ENCODE data around the gene GAS5. TPM values are rescaled to one million over a fixed set of nuclear protein-coding genes. Genes with fewer than 3 reads are reported as not detected.
A peak's percentile ranks its signal among the peaks of the same experiment; 100 is the strongest.

GAS5 gene
- total RNA-seq: 100 to 1,000 TPM; 676 to 709 TPM
- polyA plus RNA-seq: 100 to 1,000 TPM; 312 to 395 TPM

DNA sequence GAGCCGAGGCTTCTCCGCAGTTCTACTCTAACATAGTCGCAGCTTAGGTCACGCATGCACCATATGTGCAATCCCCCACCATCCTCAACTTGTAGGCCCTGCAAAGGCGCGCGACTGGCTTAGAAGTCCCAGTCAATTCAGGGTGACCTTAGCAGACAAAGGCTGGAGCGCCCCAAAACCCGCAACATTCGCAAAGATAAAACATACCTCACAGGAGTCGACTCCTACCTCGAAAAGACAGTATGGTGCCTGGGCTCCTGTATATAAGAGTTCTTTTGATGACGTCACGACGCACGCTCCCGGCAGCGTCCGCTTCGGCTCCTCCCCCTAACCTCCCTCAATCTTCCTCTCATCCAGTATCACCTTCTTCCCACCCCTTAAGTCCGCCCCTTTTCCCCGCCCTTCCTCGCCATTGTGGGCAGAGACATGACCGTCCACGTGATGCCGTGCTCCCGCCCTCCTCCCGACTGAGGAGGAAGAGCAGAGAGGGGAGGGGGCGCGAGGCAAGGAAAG is at the start of gene GAS5:
Gene GAS5 (minus strand): TSS at position 237 of the 513 bp plus-strand sequence.
- H3K36me3 ChIP-seq (ENCODE audit: insufficient read depth, low read length): peaks cover 40% of the 10 kb centered on the region
- Mint-ChIP-seq H3K9me3 (peaks cover 0 to 8% (median 0%) of the 10 kb centered on the region in 8 donors), H3K4me1 (peaks cover 52 to 92% (median 63%) of the 10 kb centered on the region in 4 donors), H3K27me3 (no peaks in the 10 kb centered on the region), H3K4me3 (peak within 1 kb of the TSS; percentile 95 to 99 (median 96)), H3K36me3 (peaks cover 42 to 65% of the 10 kb centered on the region in 2 donors), H3K27ac (peak within 1 kb of the TSS; percentile 94 to 99 (median 97))
- H3K4me1 ChIP-seq (ENCODE audit: insufficient read depth, low read length): peaks cover 84% of the 10 kb centered on the region
- peak within 1 kb of the TSS; percentile 89 for H3K27ac ChIP-seq (ENCODE audit: low read depth, low read length)
- CTCF ChIA-PET (ENCODE audit: partially characterized antibody): interaction anchor here (1.0 to 2.0 kb wide), 7 partner anchors 11 to 438 kb away, joined by 3 to 5 read pairs (median 3); partner anchors contain the start of gene DARS2
- intact Hi-C loops (cut with micrococcal nuclease): loop anchor here (1.0 to 10.0 kb wide), 12 partner anchors 43 to 1336 kb away; partner anchors contain the start of genes CACYBP, MRPS14, PRDX6 and RABGAP1L
- H3K27me3 ChIP-seq (ENCODE audit: insufficient read depth, low read length): no peaks in the 10 kb centered on the region
- H3K4me3 ChIP-seq (ENCODE audit: low read length in 2 of 2): peak within 1 kb of the TSS; percentile 71 to 79
- POLR2A ChIA-PET (ENCODE audit: partially characterized antibody): interaction anchor here (0.6 to 7.0 kb wide), 29 partner anchors 7 to 1335 kb away, joined by 3 to 81 read pairs (median 4); partner anchors contain the start of genes CACYBP, CENPL, DARS2 and KLHL20
- DNase-seq: peak; percentile 98 to 100 (median 99)
- no peaks in the 10 kb centered on the region for H3K9me3 ChIP-seq (ENCODE audit: control insufficient read depth in 1 of 2, low read length in 2 of 2)

DNA sequence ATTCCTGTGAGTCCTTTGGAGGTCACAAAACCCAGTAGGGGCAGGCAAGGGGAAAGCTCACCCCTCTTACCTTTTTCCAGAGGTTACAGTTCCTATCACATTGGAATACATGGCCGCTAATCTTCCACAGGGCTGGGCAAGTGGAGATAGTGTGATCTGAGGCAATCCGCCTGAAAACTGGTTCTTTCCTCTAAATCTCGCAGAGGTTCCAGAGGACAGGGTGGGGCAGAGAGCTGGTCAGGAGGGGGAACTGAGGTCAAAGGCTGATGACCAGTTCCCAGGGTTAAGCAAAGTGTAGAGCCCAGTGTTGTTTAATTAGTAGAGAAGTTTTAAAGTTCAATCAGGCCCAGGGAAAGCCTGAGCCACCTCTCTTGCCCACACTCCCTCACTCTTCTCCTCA is 49.4 kb upstream of the GAS5 start, which contains the start of gene SERPINC1:
Gene SERPINC1 (minus strand): TSS at position 179 of the 400 bp plus-strand sequence. CDS start 68 bp downstream, at position 111.
- Histone ChIP-seq H3K27me3 (ENCODE audit: insufficient read depth, low read length) (no peaks in the 10 kb centered on the region), H3K27ac (ENCODE audit: low read depth, low read length) (no peak within 1 kb of the TSS), H3K36me3 (ENCODE audit: insufficient read depth, low read length) (no peaks in the 10 kb centered on the region), H3K9me3 (ENCODE audit: control insufficient read depth in 1 of 2, low read length in 2 of 2) (no peaks in the 10 kb centered on the region), H3K4me1 (ENCODE audit: insufficient read depth, low read length) (no peaks in the 10 kb centered on the region), H3K4me3 (ENCODE audit: low read length in 2 of 2) (no peak within 1 kb of the TSS)
- intact Hi-C loops (cut with micrococcal nuclease): no loop called here
- Mint-ChIP-seq H3K36me3 (no peaks in the 10 kb centered on the region), H3K4me3 (no peak within 1 kb of the TSS), H3K27me3 (no peaks in the 10 kb centered on the region), H3K27ac (peak within 1 kb of the TSS in 1 of 7 donors; percentile 67), H3K9me3 (peaks cover 0 to 2% (median 0%) of the 10 kb centered on the region in 8 donors), H3K4me1 (no peaks in the 10 kb centered on the region)
- ChIA-PET CTCF (ENCODE audit: partially characterized antibody) (no interaction called here), POLR2A (ENCODE audit: partially characterized antibody) (no interaction called here)
- DNase-seq: no peak

DNA sequence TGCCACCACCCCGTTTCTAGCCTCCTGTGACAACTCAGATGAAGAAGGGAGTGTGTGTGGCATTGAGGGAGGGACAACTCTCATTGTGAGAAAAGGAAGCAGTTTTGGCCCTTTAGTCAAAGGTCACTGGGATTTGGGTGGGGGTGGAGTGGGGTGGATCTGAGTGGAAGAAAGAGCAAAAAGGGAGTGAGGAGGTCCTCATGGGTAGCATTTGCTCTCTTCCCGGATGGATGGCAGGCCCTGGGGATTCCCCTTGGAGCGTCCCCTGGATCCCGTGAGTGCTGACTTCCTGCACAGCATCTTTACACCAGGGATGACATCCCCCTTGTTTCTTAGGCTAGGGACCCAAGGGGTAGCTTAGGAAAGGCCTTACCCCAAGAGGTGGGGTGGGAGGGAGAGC is 48.9 kb upstream of the GAS5 start:
- no peak overlapping the region for H3K4me3 Mint-ChIP-seq
- H3K9me3 ChIP-seq (ENCODE audit: control insufficient read depth in 1 of 2, low read length in 2 of 2): no peaks in the 10 kb centered on the region
- H3K27ac ChIP-seq (ENCODE audit: low read depth, low read length): no peak overlapping the region
- no peaks in the 10 kb centered on the region for H3K36me3 Mint-ChIP-seq
- H3K4me1 ChIP-seq (ENCODE audit: insufficient read depth, low read length): no peaks in the 10 kb centered on the region
- intact Hi-C loops (cut with micrococcal nuclease): no loop called here
- DNase-seq: no peak
- CTCF ChIA-PET (ENCODE audit: partially characterized antibody): interaction anchor here (0.9 kb wide), 1 partner anchor 9 kb away, joined by 3 read pairs; no protein-coding TSS in a partner anchor
- H3K27ac Mint-ChIP-seq: no peak overlapping the region
- H3K9me3 Mint-ChIP-seq: peaks cover 0 to 2% (median 0%) of the 10 kb centered on the region in 8 donors
- POLR2A ChIA-PET (ENCODE audit: partially characterized antibody): no interaction called here
- no peaks in the 10 kb centered on the region for H3K27me3 ChIP-seq (ENCODE audit: insufficient read depth, low read length)
- no peaks in the 10 kb centered on the region for H3K27me3 Mint-ChIP-seq
- no peaks in the 10 kb centered on the region for H3K36me3 ChIP-seq (ENCODE audit: insufficient read depth, low read length)
- no peak overlapping the region for H3K4me3 ChIP-seq (ENCODE audit: low read length in 2 of 2)
- no peaks in the 10 kb centered on the region for H3K4me1 Mint-ChIP-seq

DNA sequence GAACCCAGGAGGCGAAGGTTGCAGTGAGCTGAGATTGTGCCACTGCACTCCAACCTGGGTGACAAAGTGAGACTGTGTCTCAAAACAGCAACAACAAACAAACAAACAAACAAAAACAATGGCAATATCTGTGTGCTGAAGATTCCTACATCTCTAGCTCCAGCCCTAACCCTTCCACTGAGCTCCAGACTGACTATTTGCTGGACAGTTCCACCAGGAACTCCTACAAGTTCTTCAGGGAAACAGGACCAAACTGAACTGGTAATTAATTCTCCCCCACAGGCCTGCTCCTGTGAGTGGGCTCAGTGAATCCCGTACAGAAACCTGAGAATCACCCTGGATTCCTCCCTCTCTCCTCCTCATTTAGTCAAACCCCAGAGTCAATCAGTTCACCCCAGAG is 47.8 kb upstream of the GAS5 start:
- no peaks in the 10 kb centered on the region for H3K4me1 Mint-ChIP-seq
- no peak overlapping the region for H3K27ac ChIP-seq (ENCODE audit: low read depth, low read length)
- no peaks in the 10 kb centered on the region for H3K27me3 Mint-ChIP-seq
- no peak overlapping the region for H3K4me3 ChIP-seq (ENCODE audit: low read length in 2 of 2)
- ChIA-PET POLR2A (ENCODE audit: partially characterized antibody) (no interaction called here), CTCF (ENCODE audit: partially characterized antibody) (interaction anchor here (0.9 to 1.3 kb wide), 2 partner anchors 10 to 19 kb away, joined by 3 read pairs; no protein-coding TSS in a partner anchor)
- H3K9me3 Mint-ChIP-seq: peaks cover 0 to 2% (median 0%) of the 10 kb centered on the region in 8 donors
- no peak overlapping the region for H3K27ac Mint-ChIP-seq
- H3K36me3 Mint-ChIP-seq: no peaks in the 10 kb centered on the region
- no peaks in the 10 kb centered on the region for H3K27me3 ChIP-seq (ENCODE audit: insufficient read depth, low read length)
- no peaks in the 10 kb centered on the region for H3K36me3 ChIP-seq (ENCODE audit: insufficient read depth, low read length)
- H3K9me3 ChIP-seq (ENCODE audit: control insufficient read depth in 1 of 2, low read length in 2 of 2): no peaks in the 10 kb centered on the region
- intact Hi-C loops (cut with micrococcal nuclease): no loop called here
- no peak for DNase-seq
- H3K4me1 ChIP-seq (ENCODE audit: insufficient read depth, low read length): no peaks in the 10 kb centered on the region
- no peak overlapping the region for H3K4me3 Mint-ChIP-seq

- Mint-ChIP-seq H3K36me3 (peaks cover 0 to 4% of the 10 kb centered on the region in 2 donors), H3K27ac (peak overlapping the region in 1 of 7 donors; percentile 37), H3K9me3 (peaks cover 0 to 2% (median 0%) of the 10 kb centered on the region in 8 donors), H3K4me1 (no peaks in the 10 kb centered on the region), H3K27me3 (no peaks in the 10 kb centered on the region), H3K4me3 (no peak overlapping the region)
- Histone ChIP-seq H3K27ac (ENCODE audit: low read depth, low read length) (no peak overlapping the region), H3K9me3 (ENCODE audit: control insufficient read depth in 1 of 2, low read length in 2 of 2) (no peaks in the 10 kb centered on the region), H3K27me3 (ENCODE audit: insufficient read depth, low read length) (no peaks in the 10 kb centered on the region), H3K36me3 (ENCODE audit: insufficient read depth, low read length) (no peaks in the 10 kb centered on the region), H3K4me3 (ENCODE audit: low read length in 2 of 2) (no peak overlapping the region), H3K4me1 (ENCODE audit: insufficient read depth, low read length) (no peaks in the 10 kb centered on the region)
- DNase-seq: peak in 3 of 5 donors; percentile 6 to 16 (median 10)
- intact Hi-C loops (cut with micrococcal nuclease): no loop called here
- CTCF ChIA-PET (ENCODE audit: partially characterized antibody): interaction anchor here (1.0 kb wide), 1 partner anchor 18 kb away, joined by 3 read pairs; no protein-coding TSS in a partner anchor
- POLR2A ChIA-PET (ENCODE audit: partially characterized antibody): no interaction called here
These were observed 46.6 kb upstream of the GAS5 start for GRCh38 chr1:173914366-173914871.

GRCh38 chr1:173913111-173913510 is 45.3 kb upstream of the GAS5 start:
- CTCF ChIA-PET (ENCODE audit: partially characterized antibody): no interaction called here
- intact Hi-C loops (cut with micrococcal nuclease): no loop called here
- Histone ChIP-seq H3K9me3 (ENCODE audit: control insufficient read depth in 1 of 2, low read length in 2 of 2) (no peaks in the 10 kb centered on the region), H3K36me3 (ENCODE audit: insufficient read depth, low read length) (no peaks in the 10 kb centered on the region), H3K27ac (ENCODE audit: low read depth, low read length) (no peak overlapping the region), H3K4me1 (ENCODE audit: insufficient read depth, low read length) (no peaks in the 10 kb centered on the region), H3K4me3 (ENCODE audit: low read length in 2 of 2) (no peak overlapping the region), H3K27me3 (ENCODE audit: insufficient read depth, low read length) (no peaks in the 10 kb centered on the region)
- POLR2A ChIA-PET (ENCODE audit: partially characterized antibody): no interaction called here
- Mint-ChIP-seq H3K4me1 (no peaks in the 10 kb centered on the region), H3K9me3 (peaks cover 0 to 2% (median 0%) of the 10 kb centered on the region in 8 donors), H3K4me3 (no peak overlapping the region), H3K27ac (no peak overlapping the region), H3K36me3 (peaks cover 0 to 9% of the 10 kb centered on the region in 2 donors), H3K27me3 (no peaks in the 10 kb centered on the region)
- no peak for DNase-seq

GRCh38 chr1:173903827-173904531 is 36.2 kb upstream of the GAS5 start:
- H3K36me3 ChIP-seq (ENCODE audit: insufficient read depth, low read length): no peaks in the 10 kb centered on the region
- no peaks in the 10 kb centered on the region for H3K9me3 ChIP-seq (ENCODE audit: control insufficient read depth in 1 of 2, low read length in 2 of 2)
- no peaks in the 10 kb centered on the region for H3K27me3 ChIP-seq (ENCODE audit: insufficient read depth, low read length)
- H3K4me3 ChIP-seq (ENCODE audit: low read length in 2 of 2): no peak overlapping the region
- ChIA-PET POLR2A (ENCODE audit: partially characterized antibody) (no interaction called here), CTCF (ENCODE audit: partially characterized antibody) (no interaction called here)
- H3K27me3 Mint-ChIP-seq: no peaks in the 10 kb centered on the region
- no peaks in the 10 kb centered on the region for H3K9me3 Mint-ChIP-seq
- no peak overlapping the region for H3K4me3 Mint-ChIP-seq
- intact Hi-C loops (cut with micrococcal nuclease): no loop called here
- DNase-seq: no peak
- no peak overlapping the region for H3K27ac Mint-ChIP-seq
- peaks cover 6 to 17% (median 13%) of the 10 kb centered on the region in 4 donors for H3K4me1 Mint-ChIP-seq
- H3K4me1 ChIP-seq (ENCODE audit: insufficient read depth, low read length): no peaks in the 10 kb centered on the region
- no peak overlapping the region for H3K27ac ChIP-seq (ENCODE audit: low read depth, low read length)
- H3K36me3 Mint-ChIP-seq: peaks cover 8 to 31% of the 10 kb centered on the region in 2 donors

All from CD4-positive, alpha-beta memory T cell (primary cell).